ENCODE results near the gene DCXR.

DCXR gene

DNA sequence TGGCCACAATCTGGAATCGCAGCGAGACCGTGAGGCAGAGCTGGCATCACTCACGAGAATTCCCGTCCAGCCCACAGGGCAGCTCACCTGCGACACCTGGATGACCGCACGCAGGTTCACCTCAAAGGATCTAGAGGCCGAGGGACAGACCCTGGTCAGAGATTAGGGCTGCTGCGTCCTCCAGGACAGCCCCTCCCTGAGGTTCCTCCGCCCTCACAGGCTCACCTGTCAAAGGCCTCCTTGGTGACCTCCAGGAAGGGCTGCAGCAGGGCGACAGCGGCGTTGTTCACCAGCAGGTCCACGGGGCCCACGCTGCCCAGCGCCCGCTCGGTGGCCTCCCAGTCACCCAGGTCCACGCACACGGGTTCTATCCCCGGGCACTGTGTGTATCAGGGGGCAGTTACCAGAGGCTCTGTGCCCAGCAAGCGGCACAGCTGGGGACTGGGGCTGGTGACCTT, 834 bp downstream of the DCXR start:
- no peak for DNase-seq

- DNase-seq, result no peak
Observed at GRCh38 chr17:82035956-82036633, 1.4 kb downstream of the DCXR start.

- DNase-seq, result no peak
Observed at GRCh38 chr17:82035488-82035887, 2.0 kb downstream of the DCXR start.

DNA sequence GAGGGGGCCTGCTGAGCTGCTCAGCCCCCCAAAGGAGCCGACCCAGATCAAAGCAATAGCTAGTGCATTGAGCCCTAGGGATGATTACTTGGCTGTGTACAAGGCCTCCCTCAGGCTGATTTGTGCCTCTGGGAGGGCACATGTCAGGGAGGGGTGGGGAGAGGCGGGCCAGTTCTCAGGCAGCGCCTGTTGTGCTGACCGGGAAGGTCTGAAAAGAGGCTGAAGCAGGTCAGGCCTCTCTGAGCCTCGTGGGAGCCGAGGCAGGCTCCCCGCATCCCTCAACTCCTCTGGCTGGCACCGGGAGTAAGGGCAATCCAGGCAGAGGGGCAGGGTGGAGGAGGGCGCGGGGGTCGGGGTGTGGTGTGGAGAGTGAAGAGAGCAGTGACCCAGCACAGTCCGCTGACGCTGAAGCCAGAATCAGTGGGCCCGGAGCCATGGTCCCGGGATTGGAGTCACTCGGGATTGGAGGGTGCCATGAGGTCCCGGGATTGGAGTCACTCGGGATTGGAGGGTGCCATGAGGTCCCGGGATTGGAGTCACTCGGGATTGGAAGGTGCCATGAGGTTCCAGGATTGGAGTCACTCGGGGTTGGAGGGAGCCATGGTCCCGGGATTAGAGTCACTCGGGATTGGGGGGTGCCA, 3.0 kb downstream of the DCXR start:
- no peak for DNase-seq

GRCh38 chr17:82033359-82034085, 4.0 kb downstream of the DCXR start:
- DNase-seq, result no peak

GRCh38 chr17:82031885-82032627, 5.4 kb downstream of the DCXR start:
- no peak for DNase-seq

DNA sequence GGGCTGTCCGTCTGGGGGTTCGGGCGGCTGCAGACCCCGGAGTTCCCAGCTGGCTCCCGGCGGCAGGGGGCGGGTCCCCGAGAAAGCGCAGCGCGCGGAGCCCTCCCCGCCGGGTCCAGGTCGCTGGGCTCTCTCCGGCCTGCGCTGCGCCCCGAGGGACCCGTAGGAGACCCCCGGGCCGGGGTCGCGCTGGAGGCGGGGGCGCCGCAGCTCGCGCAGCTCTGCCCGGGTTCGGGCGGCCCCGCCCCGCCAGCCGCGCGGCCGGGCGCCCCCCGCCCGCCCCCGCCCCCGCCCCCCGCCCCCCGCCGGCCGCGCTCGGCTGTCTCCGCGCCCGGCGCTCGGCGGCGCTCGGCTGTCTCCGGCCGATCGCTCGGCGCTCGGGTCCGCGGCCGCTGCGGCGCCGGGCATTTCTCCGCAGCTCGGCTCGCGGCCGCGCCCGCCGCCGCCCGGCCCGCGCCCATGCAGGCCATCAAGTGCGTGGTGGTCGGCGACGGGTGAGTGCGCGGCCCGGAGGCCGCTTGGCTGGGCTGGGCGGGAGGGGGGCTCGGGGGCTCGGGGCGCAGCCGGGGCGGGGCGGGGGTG, 6.1 kb downstream of the DCXR start, which contains the start of gene RAC3:
RAC3 (plus strand) TSS at position 376 of the 582 bp plus-strand sequence; CDS start at position 460, 84 bp downstream.
- peak; percentile 41 for DNase-seq

- DNase-seq, result peak; percentile 82
Observed at GRCh38 chr17:82030470-82031302, 6.8 kb downstream of the DCXR start.

GRCh38 chr17:82029990-82030469, 7.5 kb downstream of the DCXR start:
- DNase-seq, result no peak

DNA sequence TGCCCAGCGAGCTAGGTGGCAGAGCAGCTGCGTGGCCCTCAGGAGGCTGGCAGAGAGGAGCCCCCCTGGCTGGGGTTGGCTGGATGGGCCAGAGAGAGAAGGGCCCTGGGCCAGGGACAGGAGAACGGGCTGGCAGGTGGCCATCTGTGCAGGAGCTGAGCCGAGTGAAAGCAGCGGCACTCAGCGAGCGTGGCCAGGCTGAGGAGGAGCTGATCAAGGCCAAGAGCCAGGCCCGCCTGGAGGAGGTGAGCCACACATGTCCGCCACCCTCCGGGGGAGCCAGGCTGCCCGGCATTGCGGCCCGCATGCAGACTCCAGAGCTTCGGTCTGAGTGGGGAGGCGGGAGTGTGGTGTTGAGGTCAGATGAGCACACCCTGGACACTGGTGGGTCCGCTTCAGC, 8.1 kb downstream of the DCXR start:
- no peak for DNase-seq

- DNase-seq, result no peak
Observed at GRCh38 chr17:82028966-82029365, 8.5 kb downstream of the DCXR start.

DNA sequence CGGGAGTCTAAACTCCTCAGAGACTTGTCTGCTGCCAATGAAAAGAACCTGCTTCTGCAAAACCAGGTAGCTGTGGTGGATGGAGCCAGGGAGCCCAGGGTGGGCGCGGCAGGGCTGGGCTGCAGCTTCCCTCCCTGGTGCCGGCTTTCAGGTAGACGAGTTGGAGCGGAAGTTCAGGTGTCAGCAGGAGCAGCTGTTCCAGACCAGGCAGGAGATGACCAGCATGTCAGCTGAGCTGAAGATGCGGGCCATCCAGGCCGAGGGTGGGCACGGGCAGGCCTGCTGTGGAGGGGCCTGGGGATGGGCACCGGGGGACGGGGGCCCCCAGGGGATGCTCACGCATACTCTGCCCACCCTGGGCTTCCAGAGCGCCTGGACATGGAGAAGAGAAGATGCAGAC, 9.3 kb downstream of the DCXR start:
- DNase-seq, result no peak

DNA sequence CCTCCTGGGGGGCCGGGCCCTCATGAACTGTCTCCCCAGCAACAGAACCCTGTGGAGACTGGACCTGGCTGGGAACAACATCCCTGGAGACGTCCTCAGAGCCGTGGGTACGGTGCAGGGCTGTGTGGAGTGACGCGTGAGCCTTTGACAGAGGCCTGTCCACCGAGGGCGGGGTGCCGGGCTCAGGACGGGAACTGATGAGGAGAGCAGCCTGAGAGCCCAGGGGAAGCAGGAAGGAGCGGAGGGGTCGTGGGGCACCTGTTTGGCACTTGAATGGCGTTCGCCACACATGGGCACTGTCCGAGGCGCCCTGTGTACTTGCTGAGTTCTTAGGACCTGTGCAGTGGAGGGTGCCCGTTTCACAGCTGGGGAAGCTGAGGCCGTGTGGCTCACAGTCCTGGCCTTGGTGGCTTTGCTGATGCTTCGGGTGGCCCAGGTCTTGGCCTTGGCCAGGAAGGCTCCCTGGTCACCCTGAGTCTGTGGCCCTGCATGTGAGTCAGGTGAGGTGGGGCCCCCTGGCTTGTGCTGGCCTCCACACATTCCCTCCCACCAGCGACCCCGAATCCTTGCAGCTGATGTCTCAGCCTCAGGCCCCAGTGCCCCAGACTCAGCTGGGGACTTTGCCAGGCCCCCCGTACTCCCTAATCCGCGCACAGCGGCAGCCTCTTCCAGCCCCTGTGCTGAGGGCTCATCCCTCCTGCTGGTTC, 11.9 kb downstream of the DCXR start:
- no peak for DNase-seq

- no peak for DNase-seq
Observed at GRCh38 chr17:82024859-82025258, 12.6 kb downstream of the DCXR start.

DNA sequence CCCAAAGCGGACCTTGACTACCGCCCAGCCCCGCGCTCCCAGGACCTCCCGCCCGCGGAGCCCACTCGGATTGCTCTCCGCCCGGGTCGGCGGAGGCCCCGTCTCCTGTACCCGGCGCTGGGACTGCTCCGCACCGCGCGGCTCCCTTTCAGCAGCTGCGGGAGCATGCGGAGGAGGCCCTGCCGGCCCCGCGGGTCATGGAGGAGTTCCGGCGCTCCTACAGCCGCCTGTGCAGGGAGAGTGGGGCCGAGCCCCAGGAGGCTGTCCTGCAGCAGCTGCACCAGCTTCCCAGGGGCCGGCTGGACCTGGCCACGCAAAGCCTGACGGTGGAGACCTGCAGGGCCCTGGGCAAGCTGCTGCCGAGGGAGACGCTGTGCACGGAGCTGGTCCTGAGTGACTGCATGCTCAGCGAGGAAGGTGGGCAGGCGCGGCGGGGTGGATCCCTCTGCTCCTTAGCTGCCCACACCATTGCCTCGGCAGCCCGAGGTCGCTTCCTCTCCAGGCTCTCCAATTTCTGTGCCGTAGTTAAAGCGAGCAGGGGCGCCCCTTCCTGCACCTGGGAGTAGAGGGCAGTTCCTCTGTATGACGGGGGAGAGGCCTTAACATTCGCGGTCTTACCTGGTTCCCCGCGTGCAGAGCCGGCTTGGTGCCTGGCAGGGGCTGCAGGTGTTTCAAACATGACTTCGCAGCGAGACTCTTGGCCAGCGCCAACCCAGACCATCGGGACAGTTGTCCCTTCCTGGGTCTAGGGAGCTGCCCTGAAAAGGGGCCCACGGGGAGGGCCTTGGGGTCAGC, 13.9 kb downstream of the DCXR start:
- peak; percentile 31 for DNase-seq

DNA sequence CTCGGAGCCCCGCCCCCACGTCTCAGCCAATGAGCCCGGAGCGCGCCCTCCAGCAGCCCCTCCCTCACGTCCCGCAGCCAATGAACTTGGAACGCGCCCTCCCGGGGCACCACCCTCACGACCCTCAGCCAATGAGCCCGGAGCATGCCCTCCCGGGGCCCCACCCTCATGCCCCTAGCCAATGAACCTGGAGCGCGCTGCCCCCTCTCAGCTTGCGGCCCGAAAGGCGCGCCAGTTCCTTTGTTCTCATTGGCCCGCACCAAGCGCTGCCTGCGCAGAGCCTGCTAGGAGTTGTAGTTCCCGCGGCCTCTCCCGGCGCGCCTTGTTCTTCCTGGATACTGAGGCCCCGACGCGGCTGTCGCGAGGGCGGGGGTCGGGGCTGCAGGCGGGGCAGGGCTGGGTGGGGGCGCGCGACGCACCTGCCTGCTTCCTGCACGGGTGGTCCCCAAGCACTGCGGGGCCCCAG, 14.5 kb downstream of the DCXR start, which contains the start of gene LRRC45:
LRRC45 (plus strand) TSS at position 325 of the 466 bp plus-strand sequence. CDS start 339 bp downstream, outside the sequence.
- DNase-seq, result peak; percentile 100

DNA sequence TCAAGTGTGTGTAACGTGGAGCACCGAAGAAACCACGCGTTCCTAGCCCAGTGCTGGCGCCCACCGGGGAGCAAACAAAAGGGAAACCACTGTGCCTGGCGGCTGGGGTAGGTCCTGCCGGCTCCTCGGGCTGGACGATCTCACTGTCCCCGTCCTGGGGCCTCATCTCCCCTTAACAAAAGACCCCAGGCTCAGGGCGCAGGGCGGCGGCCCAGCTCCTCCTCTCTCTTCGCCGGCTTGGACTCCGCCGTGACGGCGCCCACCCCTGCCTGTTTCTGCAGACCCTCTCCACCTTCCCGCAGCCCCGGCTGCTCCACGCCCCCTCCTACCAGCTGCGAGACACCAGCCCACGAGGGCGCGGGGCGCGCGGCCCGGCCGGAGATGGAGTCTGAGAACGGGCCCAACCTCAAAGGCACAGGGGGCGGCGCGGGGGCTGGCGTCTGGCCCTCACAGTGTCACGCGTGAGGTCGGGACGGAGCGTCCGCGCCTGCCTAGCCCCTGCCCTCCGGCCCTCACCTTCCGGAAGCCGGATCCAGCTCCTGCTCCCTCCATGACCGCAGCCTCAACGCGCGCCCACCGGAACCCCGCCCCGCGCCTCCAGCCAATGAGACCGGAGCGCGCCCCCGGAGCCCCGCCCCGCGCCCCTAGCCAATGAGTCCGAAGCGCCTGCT, 15.1 kb downstream of the DCXR start, which contains the start of gene CENPX:
CENPX (minus strand) TSS at position 569 of the 671 bp plus-strand sequence; CDS start at position 552, 17 bp downstream.
- no peak for DNase-seq

DNA sequence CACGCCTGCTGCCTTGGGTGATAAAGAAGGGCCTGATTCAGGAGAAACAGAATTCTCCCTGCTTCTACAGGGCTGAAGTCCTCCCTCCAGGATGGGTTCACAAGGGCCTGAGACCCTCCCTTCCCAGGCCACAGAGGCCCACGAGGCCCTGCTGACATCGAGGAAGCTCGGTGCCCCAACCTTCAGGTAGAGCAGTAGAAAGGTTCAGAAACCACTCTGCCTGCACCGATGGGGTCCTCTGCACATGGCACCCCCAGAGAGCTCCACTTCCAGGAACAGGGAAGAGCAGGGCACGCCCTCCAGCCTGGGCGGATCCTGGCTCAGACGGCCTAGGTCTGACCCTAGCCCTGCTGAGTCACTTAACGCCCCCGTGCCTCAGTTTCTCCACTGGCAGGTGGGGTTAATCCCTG, 15.6 kb downstream of the DCXR start:
- DNase-seq, result no peak

Measured in EL (cell line).